GM21737 (cell line): ENCODE data around the gene LAMA1.

ENCODE experiments used
- ATAC-seq: cut with Tn5 transposase; IDR thresholded peaks from one replicate; pipeline ENCODE4 v1.9.1; 2021; ENCODE audit warnings: mild to moderate bottlenecking, moderate library complexity; ENCODE audit not compliant: unreplicated experiment

The LAMA1 gene

GRCh38 chr18:7062811-7063210 is 54.8 kb downstream of the LAMA1 start:
- ATAC-seq: no peak

- no peak for ATAC-seq
Measured at GRCh38 chr18:7062236-7062635, 55.4 kb downstream of the LAMA1 start.

- no peak for ATAC-seq
Measured at GRCh38 chr18:7059276-7059675, 58.3 kb downstream of the LAMA1 start.

- no peak for ATAC-seq
Measured at GRCh38 chr18:7056026-7056425, 61.6 kb downstream of the LAMA1 start.

- ATAC-seq: no peak
Measured at GRCh38 chr18:7049951-7050350, 67.6 kb downstream of the LAMA1 start.

GRCh38 chr18:7048081-7048480 is 69.5 kb downstream of the LAMA1 start:
- no peak for ATAC-seq

GRCh38 chr18:7047336-7047735 is 70.3 kb downstream of the LAMA1 start:
- ATAC-seq: no peak

GRCh38 chr18:7038330-7038851 is 79.2 kb downstream of the LAMA1 start:
- ATAC-seq: no peak

- ATAC-seq: no peak
Measured at GRCh38 chr18:7037470-7037869, 80.1 kb downstream of the LAMA1 start.

- no peak for ATAC-seq
Measured at GRCh38 chr18:7035807-7036206, 81.8 kb downstream of the LAMA1 start.

GRCh38 chr18:7034924-7035323 is 82.7 kb downstream of the LAMA1 start:
- no peak for ATAC-seq

- no peak for ATAC-seq
Measured at GRCh38 chr18:7032537-7032936, 85.1 kb downstream of the LAMA1 start.

- no peak for ATAC-seq
Measured at GRCh38 chr18:7028625-7029024, 89.0 kb downstream of the LAMA1 start.

- no peak for ATAC-seq
Measured at GRCh38 chr18:7025194-7025593, 92.4 kb downstream of the LAMA1 start.

- no peak for ATAC-seq
Measured at GRCh38 chr18:7023581-7023980, 94.0 kb downstream of the LAMA1 start.

- ATAC-seq: no peak
Measured at GRCh38 chr18:7023063-7023580, 94.5 kb downstream of the LAMA1 start.

- no peak for ATAC-seq
Measured at GRCh38 chr18:7021994-7022840, 95.4 kb downstream of the LAMA1 start.

- no peak for ATAC-seq
Measured at GRCh38 chr18:7020995-7021777, 96.4 kb downstream of the LAMA1 start.

GRCh38 chr18:7017013-7017412 is 100.6 kb downstream of the LAMA1 start:
- no peak for ATAC-seq

GRCh38 chr18:7011142-7011541 is 106.5 kb downstream of the LAMA1 start:
- ATAC-seq: no peak

GRCh38 chr18:7004009-7004408 is 113.6 kb downstream of the LAMA1 start:
- no peak for ATAC-seq

- ATAC-seq: no peak
Measured at GRCh38 chr18:7002107-7002506, 115.5 kb downstream of the LAMA1 start.
